GM23248 (cell line): ENCODE results near the gene TSNAX. TPM values are rescaled to one million over a fixed set of nuclear protein-coding genes. Genes with fewer than 3 reads are reported as not detected.
"Not testable (repeated sequence)": the region's sequence is repeated elsewhere in the genome, so short reads cannot be mapped to it uniquely, and the experiment has no call there.

Experiments
- DNase-seq: peaks from one replicate; pipeline ENCODE4 v3.0.0-alpha.2; 2015
- H2AFZ ChIP-seq: fragments of 200-600 bp; sonication (generic); 2 replicates; pipeline ENCODE4 v1.6.1; 2016; ENCODE audit warnings: antibody characterized with exemption
- H3F3A ChIP-seq: fragments of 200-600 bp; sonication (generic); 2 replicates; pipeline ENCODE4 v1.6.1; 2016; ENCODE audit warnings: mild to moderate bottlenecking, antibody characterized with exemption, mixed run types; ENCODE audit not compliant: insufficient read depth
- H3K27ac ChIP-seq: fragments of 200-600 bp; sonication (generic); 2 replicates; pipeline ENCODE4 v1.5.1; 2016; ENCODE audit warnings: mild to moderate bottlenecking
- H3K27me3 ChIP-seq: fragments of 200-600 bp; sonication (generic); replicated peaks from 2 replicates; pipeline ENCODE4 v1.6.1; 2016; ENCODE audit warnings: mild to moderate bottlenecking; ENCODE audit not compliant: insufficient read depth
- H3K36me3 ChIP-seq: fragments of 200-600 bp; sonication (generic); 2 replicates; pipeline ENCODE4 v1.6.1; 2016; ENCODE audit warnings: low read depth, mild to moderate bottlenecking
- H3K4me1 ChIP-seq: fragments of 200-600 bp; sonication (generic); 2 replicates; pipeline ENCODE4 v1.6.1; 2016; ENCODE audit warnings: mild to moderate bottlenecking; ENCODE audit not compliant: insufficient read depth
- H3K4me2 ChIP-seq: fragments of 200-600 bp; sonication (generic); one replicate; pipeline ENCODE4 v1.6.1; 2016; ENCODE audit warnings: mild to moderate bottlenecking; ENCODE audit not compliant: unreplicated experiment
- H3K4me3 ChIP-seq: fragments of 200-600 bp; sonication (generic); 2 replicates; pipeline ENCODE4 v1.5.1; 2016; ENCODE audit warnings: mild to moderate bottlenecking
- H3K79me2 ChIP-seq: fragments of 200-600 bp; sonication (generic); 2 replicates; pipeline ENCODE4 v1.6.1; 2016; ENCODE audit warnings: mild to moderate bottlenecking; ENCODE audit not compliant: insufficient read depth
- H3K9ac ChIP-seq: fragments of 200-600 bp; sonication (generic); 2 replicates; pipeline ENCODE4 v1.6.1; 2016; ENCODE audit warnings: mild to moderate bottlenecking
- H3K9me2 ChIP-seq: fragments of 200-600 bp; sonication (generic); 2 replicates; pipeline ENCODE4 v1.6.1; 2016; ENCODE audit warnings: mixed run types, mild to moderate bottlenecking, moderate library complexity; ENCODE audit not compliant: insufficient read depth
- H3K9me3 ChIP-seq: fragments of 200-600 bp; sonication (generic); one replicate; pipeline ENCODE4 v1.6.1; 2017; ENCODE audit warnings: low read depth
- H4K20me1 ChIP-seq: fragments of 200-600 bp; sonication (generic); 2 replicates; pipeline ENCODE4 v1.6.0; 2016; ENCODE audit not compliant: insufficient read depth
- EZH2 ChIP-seq: fragments of 200-600 bp; sonication (generic); IDR thresholded peaks from 2 replicates; pipeline ENCODE4 v1.6.1; 2018; ENCODE audit warnings: antibody characterized with exemption, mild to moderate bottlenecking; ENCODE audit not compliant: insufficient read depth, poor library complexity, severe bottlenecking
- EZH2phosphoT487 ChIP-seq: fragments of 200-600 bp; sonication (generic); IDR thresholded peaks from 2 replicates; pipeline ENCODE4 v1.6.1; 2018; ENCODE audit warnings: antibody characterized with exemption, moderate library complexity, mild to moderate bottlenecking, low read depth; ENCODE audit not compliant: insufficient read depth
- WGBS, 2 experiments: methylation state at CpG; one replicate each; pipeline ENCODE4 v1.1.6; 2015 to 2017; ENCODE audit warnings: low lambda C conversion rate in 2 of 2, low coverage in 1 of 2; ENCODE audit errors: missing lambda C conversion rate in 2 of 2; 5-methylcytosine and 5-hydroxymethylcytosine counted together
- in situ Hi-C: fragments of 300-500 bp; cut with MboI; formaldehyde crosslinking; loops from 2 replicates; pipeline ENCODE4 v1.15.0; 2020
- polyA plus RNA-seq: library from polyadenylated mRNA; unstranded; fragments of >200 nt; fragmentation: Nextera tagmentation; extraction: Ambion mirVana; gene quantifications from 2 replicates; pipeline ENCODE4 v1.2.1, GENCODE V29; 2016
- total RNA-seq: library from RNA; depleted of rRNA; stranded (reverse); fragments of >200 nt; shearing (Covaris generic); gene quantifications from 2 replicates; pipeline ENCODE4 v1.2.3, GENCODE V29; 2014

TSNAX gene
- total and polyA plus RNA-seq, 2 experiments from 2014 or later = 39.4 to 45.8 TPM

DNA sequence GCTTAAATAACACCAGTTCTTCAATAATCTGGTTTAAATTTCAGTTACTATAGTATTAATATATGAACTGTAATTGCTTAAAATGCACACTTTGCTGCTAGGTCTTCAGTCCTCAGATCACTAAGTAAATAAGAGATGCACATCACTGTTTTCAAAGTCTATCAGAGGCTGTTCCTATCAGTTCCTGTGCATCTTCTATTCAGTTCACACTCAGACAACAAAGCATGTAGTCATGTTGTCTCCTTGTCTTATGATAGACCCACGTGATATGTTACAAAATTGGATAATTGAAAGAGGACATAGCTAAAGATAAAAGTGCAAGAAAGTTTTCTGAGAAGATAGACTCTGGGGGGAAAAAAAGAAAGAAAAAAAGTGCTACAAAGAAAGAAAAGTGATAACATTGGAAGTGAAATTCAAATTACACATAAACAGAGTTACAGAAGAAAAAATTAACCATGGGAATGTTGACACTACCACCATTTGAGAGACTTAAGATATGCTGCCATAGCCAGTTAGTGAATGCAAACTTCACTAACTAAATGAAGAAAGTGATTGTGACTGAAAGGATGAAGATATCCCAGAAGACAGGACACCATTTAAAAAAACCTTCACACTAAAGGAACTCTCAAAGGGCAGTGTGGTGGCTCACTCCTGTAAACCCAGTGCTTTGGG is 33.9 kb upstream of the TSNAX start:
- no peaks in the 10 kb centered on the region for H3K9me3 ChIP-seq
- no peaks in the 10 kb centered on the region for H3K79me2 ChIP-seq
- H3K4me3 ChIP-seq = no peak overlapping the region
- DNase-seq = no peak
- no peaks in the 10 kb centered on the region for H3K27me3 ChIP-seq
- no peaks in the 10 kb centered on the region for H3K36me3 ChIP-seq
- no peaks in the 10 kb centered on the region for H3K9me2 ChIP-seq
- TF ChIP-seq EZH2 (no peak), EZH2phosphoT487 (no peak)
- H3K4me1 ChIP-seq = no peaks in the 10 kb centered on the region
- H3K27ac ChIP-seq = no peak overlapping the region
- no peak overlapping the region for H3K9ac ChIP-seq
- H4K20me1 ChIP-seq = no peaks in the 10 kb centered on the region
- 30 to 33% methylated on average over 1 of the region's 1 CpG for WGBS, 2 experiments
- no peak overlapping the region for H2AFZ ChIP-seq
- in situ Hi-C loops = no loop called here
- H3F3A ChIP-seq = no peaks in the 10 kb centered on the region
- no peak overlapping the region for H3K4me2 ChIP-seq

DNA sequence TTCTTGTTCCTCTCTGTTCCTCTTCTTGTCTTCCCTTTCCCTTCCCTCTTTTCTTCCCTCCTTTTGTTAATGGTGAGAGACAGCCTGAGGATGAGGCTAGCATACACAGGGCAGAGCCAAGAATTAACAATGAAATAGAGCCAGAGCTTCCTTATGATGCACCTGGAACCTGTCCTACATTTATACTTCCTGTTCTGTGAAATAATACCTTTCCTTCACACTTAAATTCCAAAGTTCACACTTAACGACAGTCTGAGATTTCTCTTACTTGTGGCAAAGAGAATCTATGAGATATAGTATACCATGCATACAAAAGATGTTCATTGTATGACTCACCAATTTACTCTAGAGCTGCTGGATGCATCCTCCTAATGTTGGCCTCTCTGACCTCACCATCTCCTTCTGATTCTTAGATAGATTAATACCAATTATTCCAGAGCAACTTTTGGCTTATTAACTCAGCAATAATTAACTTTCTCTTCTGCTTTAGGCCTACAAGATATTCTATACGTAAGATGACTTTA is 30.8 kb upstream of the TSNAX start:
- no peak for TF ChIP-seq EZH2
- TF ChIP-seq EZH2phosphoT487 = no peak
- Histone ChIP-seq H3K4me3 (no peak overlapping the region), H3K27ac (no peak overlapping the region), H2AFZ (no peak overlapping the region), H3K36me3 (no peaks in the 10 kb centered on the region), H3K9me2 (no peaks in the 10 kb centered on the region), H3K79me2 (no peaks in the 10 kb centered on the region), H3K9me3 (no peaks in the 10 kb centered on the region), H3F3A (no peaks in the 10 kb centered on the region), H3K27me3 (no peaks in the 10 kb centered on the region), H3K4me1 (no peaks in the 10 kb centered on the region), H3K4me2 (no peak overlapping the region), H4K20me1 (no peaks in the 10 kb centered on the region), H3K9ac (no peak overlapping the region)
- WGBS, 2 experiments = 90% methylated on average over 2 of the region's 2 CpGs
- no peak for DNase-seq
- in situ Hi-C loops = no loop called here

DNA sequence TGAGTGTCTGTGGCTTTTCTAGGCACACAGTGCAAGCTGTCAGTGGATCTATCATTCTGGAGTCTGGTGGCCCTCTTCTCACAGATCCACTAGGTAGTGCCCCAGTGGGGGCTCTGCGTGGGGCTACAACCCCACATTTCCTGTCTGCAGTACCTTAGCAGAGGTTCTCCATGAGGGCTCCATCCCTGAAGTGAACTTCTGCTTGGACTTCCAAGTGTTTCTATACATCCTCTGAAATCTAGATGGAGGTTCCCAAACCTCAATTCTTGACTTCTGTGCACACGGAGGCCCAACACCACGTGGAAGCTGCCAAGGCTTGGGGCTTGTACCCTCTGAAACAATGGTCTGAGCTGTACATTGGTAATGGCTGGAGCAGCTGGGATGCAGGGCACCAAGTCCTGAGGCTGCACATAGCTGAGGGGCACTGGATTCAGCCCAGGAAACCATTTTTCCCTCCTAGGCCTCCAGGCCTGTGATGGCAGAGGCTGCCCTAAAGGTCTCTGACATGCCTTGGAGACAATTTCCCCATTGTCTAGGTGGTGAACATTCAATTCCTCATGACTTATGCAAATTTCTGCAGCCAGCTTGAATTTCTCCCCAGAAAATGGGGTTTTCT is 29.2 kb upstream of the TSNAX start:
- Histone ChIP-seq H3K4me1 (no peaks in the 10 kb centered on the region), H4K20me1 (no peaks in the 10 kb centered on the region), H3F3A (no peaks in the 10 kb centered on the region), H2AFZ (no peak overlapping the region), H3K27ac (no peak overlapping the region), H3K4me3 (no peak overlapping the region), H3K9ac (no peak overlapping the region), H3K36me3 (no peaks in the 10 kb centered on the region), H3K4me2 (no peak overlapping the region), H3K27me3 (no peaks in the 10 kb centered on the region), H3K9me2 (no peaks in the 10 kb centered on the region), H3K79me2 (no peaks in the 10 kb centered on the region), H3K9me3 (no peaks in the 10 kb centered on the region)
- in situ Hi-C loops = no loop called here
- TF ChIP-seq EZH2phosphoT487 = no peak
- TF ChIP-seq EZH2 = no peak
- no peak for DNase-seq
- WGBS, 2 experiments = 48 to 53% methylated on average over 3 of the region's 3 CpGs

DNA sequence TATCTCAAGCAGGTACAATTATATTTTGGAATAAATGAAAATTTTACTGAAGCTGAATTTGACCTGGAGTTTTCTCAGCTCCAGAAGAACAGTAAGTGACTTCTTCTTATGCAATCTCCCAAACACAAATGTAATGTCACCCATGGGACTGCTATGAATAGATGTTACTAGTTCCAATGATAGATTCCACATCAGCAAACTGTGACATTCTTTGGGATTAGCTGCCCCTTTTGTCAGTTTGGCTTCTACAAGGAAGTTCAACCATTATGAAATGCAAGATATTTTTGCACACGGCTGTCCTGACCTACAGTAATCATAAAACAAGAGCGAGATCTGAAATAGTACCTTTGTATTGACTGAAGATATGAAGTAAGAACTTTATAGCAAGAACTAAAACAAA is 27.8 kb upstream of the TSNAX start:
- H3K36me3 ChIP-seq = no peaks in the 10 kb centered on the region
- TF ChIP-seq EZH2phosphoT487 (no peak), EZH2 (no peak)
- H3K9me3 ChIP-seq = no peaks in the 10 kb centered on the region
- no peaks in the 10 kb centered on the region for H3K4me1 ChIP-seq
- H3K27me3 ChIP-seq = no peaks in the 10 kb centered on the region
- H3K79me2 ChIP-seq = no peaks in the 10 kb centered on the region
- H3K27ac ChIP-seq = no peak overlapping the region
- no peaks in the 10 kb centered on the region for H3F3A ChIP-seq
- in situ Hi-C loops = no loop called here
- H3K4me2 ChIP-seq = no peak overlapping the region
- H3K9me2 ChIP-seq = no peaks in the 10 kb centered on the region
- 61 to 62% methylated on average over 2 of the region's 2 CpGs for WGBS, 2 experiments
- no peak overlapping the region for H3K9ac ChIP-seq
- DNase-seq = no peak
- H2AFZ ChIP-seq = no peak overlapping the region
- no peak overlapping the region for H3K4me3 ChIP-seq
- no peaks in the 10 kb centered on the region for H4K20me1 ChIP-seq

DNA sequence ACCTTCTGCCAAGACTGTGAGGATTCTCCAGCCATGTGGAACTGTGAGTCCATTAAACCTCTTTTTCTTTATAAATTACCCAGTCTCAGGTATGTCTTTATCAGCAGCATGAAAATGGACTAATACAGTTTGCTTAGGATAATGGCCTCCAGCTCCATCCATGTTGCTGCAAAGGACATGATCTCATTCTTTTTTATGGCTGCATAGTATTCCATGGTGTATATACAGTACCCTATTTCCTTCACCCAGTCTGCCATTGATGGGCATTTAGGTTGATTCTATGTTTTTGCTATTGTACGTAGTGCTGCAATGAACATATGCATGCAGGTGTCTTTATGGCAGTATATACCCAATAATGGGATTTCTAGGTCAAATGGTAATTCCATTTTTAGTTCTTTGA is 25.3 kb upstream of the TSNAX start:
- H3K27ac ChIP-seq, DNase-seq, H3K4me2 ChIP-seq, H3K36me3 ChIP-seq, H4K20me1 ChIP-seq, H2AFZ ChIP-seq, H3F3A ChIP-seq, H3K9me2 ChIP-seq, H3K79me2 ChIP-seq, H3K4me1 ChIP-seq, H3K9me3 ChIP-seq, H3K9ac ChIP-seq, in situ Hi-C loops, H3K27me3 ChIP-seq, H3K4me3 ChIP-seq: not testable (repeated sequence)
- 74 to 84% methylated on average over 1 of the region's 1 CpG for WGBS, 2 experiments
